Kidney capillary endothelial cell (primary cell): ENCODE data around the gene IRF4.

Experiments
- DNase-seq: peaks from one replicate; pipeline ENCODE4 v3.0.0-alpha.2; 2018; ENCODE audit warnings: low spot score

The IRF4 gene

DNA sequence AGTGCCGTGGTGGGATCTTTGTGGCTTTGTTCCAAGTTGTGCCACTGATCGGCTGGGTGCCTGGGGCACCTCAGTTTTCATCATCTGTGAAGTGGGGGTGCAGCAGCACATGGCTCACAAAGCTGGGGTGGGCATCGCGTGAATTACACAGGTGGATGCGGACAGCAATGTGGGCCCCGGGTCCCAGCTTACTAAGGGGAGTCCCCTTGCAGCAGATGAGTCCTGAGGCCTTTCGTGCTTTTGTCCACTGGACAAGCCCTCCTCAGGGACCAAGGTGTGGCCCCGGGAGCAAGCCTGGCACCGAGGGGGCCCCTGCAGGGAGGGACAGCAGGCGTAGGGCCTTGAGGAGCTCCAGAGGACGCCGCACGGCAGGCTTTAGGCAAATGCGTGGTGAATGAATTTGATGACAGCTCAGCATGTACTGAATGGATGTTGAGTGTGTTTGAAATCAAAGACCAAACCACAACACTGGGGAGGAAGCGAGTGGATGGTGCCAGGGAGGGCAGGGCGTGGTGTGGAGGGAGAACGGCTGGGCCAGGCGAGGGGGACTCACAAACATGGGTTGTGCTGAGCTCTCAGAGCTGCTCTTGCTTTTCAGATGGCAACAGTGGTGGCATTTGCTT, 53.2 kb downstream of the IRF4 start:
- DNase-seq: no peak

DNA sequence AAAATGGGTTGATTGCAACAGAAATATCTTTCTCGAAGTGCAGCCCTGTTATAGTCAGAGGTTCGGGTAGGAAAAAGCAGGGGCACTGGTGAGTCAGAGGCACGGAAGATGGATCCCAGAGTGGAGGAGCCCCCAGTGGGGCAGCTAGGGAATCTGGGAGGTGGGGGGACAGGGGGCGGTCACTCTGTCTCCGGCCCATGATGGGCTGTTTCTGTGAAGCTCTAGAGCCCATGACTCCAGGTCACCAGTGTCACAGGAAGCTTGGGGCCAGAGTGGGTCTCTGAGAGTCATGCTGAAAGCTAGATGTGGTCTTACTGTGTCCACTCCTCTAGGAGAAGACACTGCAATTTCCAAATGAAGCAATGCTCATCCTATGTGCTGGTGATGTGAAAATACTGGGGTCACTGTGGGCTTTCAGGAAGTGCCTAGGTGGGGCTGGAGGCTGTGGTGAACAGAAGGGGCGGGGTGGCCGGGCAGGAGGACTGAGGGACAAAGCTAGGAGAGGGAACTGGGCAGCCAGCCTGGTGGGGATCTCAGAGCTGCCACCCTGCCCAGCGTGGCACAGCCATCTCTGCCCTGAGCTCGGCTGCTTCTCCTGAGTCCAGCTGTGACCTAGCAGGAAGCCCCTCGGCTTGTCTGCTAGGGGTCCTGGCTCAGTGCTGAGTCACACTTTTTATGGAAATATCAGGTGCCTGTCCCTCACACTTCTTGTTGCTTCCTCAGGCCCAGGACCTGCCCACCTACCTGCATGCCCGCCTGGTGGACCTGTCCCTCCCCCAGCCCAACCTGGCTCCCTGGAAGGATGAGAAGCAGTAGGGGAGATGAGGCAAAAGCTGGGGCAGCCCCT, 54.2 kb downstream of the IRF4 start:
- no peak for DNase-seq

DNA sequence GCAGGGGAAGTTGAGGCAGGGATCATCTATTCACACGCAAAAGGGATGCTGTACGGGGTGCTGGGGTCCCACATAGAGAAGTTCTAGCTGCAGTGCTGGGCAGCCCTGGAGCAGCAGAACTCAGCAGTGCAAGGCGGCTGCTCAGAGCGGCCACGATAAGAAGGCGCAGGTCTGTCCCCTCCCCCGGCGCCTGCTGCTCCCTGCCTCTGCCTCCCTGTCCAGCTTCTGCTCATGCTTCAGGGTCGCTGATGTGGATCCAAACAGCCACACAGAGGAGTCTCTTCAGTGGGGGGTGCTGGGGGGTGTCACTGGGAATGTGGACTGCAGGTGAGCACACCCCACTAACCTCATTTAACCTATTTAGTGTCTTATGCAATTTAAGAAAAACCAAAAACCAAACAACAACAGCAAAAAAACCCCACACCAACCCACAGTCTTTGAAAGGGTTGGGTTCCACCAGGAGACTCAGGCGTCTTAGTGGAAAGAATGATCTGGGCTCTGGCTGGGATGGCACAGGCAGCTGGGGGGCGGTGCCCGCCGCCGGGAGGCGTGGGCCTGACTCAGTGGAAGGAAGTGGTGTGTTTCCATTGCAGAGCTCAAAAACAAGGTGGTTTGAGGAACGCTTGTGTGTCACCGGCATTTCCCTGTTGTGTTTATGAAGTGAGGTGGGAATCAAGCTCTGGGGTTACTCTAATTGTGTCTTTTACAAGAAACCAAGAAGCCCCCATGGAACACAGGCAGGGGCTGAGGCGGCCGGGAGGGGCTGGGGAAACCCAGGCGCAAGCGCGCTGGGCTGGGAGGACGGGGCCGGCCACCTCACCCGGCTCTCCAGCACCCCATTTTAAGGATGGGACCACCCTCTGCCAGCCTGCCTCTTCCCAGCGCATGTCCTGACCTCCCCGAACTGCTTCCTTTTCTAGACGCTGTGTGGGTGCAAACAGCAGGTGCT, 55.1 kb downstream of the IRF4 start:
- no peak for DNase-seq

DNA sequence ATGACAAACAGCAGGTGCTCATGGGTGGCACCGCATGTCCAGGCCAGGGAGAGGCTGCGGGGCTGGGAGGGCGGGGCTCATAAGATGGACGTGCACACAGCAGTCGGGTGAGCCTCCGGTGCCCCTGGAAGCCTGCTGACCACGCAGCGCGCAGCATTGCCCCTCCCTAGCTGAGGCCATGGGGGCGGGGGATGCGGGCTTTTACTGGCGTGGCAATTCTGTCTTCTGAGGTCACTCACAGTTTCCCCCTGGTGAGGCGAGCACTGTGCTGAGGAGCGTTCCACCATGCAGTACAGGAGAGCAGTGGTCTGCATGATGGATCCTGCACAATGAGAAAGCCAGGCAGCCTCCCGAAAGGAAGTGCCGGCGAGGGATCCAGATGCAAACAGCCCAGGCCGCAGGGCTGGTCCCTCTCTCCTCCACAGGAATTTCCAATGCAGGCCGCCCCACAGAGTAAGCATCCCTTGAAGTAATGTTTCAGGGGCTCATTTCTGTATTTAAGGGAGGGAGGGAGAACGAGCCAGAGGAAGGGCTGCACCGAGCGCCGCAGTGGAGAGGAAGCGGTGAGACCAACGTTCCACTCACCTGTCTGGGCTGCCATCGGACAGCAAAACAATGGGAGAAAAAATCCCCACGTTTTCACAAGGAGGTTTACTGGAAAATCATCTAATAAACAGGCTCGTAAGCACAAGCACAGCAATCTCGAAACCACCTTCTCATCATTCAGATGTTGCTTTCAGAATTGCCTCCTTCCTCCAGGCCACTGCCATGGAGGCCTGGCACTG, 56.0 kb downstream of the IRF4 start:
- DNase-seq: no peak

GRCh38 chr6:448296-449056, 56.9 kb downstream of the IRF4 start:
- no peak for DNase-seq

DNA sequence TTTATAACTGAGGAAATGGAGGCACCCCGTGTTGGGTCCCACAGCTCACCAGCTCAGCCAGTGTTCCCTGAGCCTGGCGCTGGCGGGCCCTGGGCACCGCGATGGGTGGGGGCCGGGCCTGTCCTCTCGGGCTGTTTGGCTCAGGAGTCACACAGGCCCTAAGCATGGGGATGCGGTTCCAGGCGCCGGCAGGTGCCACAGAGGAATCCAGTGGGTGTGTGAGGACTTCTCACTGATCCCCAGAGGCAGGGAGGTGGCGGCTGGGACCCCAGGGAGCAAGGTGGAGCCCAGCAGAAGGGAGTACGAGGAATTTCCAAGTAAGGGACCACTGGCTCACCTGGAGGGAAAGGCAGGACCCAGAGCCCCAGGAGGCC, 57.5 kb downstream of the IRF4 start:
- no peak for DNase-seq

DNA sequence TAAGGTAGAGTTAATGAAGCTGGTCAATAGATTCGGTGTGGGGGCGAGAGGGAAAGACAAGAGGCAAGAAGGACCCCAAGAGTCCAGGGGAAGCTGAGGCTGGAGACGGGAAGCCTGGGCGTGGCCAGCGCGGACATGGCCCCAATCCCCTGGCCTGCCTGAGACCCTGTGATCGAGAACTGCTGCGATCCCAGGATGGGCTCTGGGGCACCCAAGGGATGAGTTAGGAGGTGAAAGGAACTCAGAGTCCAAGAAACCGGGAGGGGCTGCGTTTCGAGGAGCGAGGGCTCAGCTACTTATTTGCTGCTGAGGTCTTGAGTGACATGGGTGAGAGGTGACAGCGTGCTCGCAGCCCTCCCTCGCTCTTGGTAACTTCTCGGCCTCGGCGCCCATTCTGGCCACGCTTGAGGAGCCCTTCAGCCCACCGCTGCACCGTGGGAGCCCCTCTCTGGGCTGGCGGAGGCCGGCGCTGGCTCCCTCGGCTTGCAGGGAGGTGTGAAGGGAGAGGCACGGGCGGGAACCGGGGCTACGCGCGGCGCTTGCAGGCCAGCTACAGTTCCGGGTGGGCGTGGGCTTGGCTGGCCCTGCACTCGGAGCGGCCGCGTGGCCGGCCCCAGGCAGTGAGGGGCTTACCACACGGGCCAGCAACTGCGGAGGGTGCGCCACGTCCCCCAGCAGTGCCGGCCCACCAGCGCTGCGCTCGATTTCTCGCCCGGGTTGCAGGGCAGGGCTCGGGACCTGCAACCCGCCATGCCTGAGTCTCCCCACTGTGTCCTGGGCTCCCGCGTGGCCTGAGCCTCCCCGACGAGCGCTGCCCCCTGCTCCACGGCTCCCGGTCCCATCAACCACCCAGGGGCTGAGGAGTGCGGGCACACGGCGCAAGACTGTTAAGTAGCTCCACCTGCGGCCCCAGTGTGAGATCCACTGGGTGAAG, 58.2 kb downstream of the IRF4 start:
- DNase-seq: no peak

- DNase-seq: no peak
These were observed 59.8 kb downstream of the IRF4 start for GRCh38 chr6:451336-451735.

- no peak for DNase-seq
These were observed 60.3 kb downstream of the IRF4 start for GRCh38 chr6:451847-452246.

GRCh38 chr6:452301-453067, 60.9 kb downstream of the IRF4 start:
- no peak for DNase-seq

DNA sequence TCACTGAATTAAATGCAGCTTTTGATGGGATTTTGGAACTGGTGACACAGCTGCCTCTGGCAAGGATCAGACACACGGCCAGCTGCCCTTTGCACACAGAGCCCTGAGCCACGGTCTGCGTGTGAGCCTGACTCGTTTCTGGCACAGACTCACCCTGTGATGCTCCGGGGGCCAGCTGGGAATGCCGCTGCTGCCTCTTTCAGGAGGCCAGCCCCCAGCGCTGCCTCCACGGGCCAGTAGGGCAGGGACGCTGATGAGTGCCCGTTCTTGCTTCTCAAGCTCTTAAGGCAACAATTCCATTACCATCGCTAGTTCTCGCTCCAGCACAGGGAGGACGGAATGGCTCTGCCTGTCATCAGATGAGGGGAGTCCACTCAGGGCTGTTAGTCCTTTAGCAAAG, 61.6 kb downstream of the IRF4 start:
- no peak for DNase-seq

DNA sequence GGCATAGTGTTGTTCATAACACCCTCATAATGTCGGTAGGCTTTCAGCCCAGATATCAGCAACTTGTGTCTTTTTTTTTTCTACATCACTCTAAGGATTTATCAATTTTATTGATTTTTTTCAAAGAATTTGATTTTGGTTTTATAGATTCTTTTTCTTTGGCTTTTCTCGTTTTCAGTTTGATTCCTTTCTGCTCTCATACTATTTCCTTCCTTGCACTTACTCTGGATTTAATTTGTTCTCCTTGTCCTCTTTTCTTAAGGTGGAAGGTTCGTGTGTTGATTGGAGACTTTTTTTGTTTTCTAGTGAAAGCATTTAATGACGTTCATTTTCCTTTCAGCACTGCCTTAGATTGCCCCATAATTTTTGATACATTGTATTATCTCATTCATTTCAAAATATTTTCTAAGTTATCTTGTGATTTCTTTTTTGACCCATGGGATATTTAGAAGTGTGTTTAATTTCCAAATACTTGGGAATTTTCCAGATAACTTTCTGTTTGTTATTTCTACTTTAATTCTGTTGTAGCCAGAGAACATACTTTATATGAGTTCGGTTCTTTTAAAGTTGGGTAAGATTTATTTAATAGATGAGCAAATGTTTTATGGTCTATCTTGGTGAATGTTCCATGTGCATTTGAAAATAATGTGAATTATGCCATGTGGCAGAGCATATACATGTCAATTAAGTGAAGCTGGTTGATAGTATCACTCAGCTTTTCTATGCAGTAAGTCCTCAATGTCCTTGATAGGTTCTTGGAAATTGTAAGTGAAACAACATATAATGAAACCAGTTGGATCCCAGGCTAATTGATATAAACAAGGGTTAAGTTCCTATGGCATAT, 62.8 kb downstream of the IRF4 start:
- no peak for DNase-seq

- DNase-seq: no peak
These were observed 63.5 kb downstream of the IRF4 start for GRCh38 chr6:455006-455585.

DNA sequence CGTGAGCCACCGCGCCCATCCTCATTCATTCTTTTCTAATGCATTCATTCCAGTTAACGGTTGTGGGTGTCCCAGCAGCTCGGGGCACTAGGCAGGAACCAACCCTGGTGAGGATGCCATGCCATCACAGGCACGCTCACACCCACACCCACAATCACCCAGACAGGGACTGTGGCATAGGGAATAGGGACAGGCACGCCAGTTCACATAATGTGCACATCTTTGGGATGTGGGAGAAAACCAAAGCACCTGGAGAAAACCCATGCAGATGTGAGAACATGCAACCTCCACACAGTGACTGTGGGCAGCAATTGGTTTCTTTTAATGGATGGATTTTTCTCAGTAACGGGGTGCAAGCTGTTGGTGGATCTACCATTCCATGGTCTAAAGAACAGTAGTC, 64.3 kb downstream of the IRF4 start:
- no peak for DNase-seq

GRCh38 chr6:456358-456867, 64.9 kb downstream of the IRF4 start:
- DNase-seq: no peak

DNA sequence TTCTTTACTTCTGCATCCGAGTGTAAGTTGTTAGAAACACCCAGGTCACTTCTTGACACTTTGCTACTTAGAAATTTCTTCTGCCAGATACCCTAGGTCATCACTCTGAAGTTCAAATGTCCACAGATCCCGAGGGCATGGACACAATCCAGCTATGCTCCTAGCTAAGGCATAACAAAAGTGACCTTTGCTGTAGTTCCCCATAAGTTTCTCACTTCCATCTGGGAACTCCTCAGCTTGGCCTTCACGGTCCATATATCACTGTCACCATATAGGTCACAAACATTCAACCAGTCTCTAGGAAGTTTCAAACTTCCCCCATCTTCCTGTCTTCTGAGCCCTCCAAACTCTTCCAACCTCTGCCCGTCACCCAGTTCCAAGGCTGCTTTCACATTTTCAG, 65.3 kb downstream of the IRF4 start:
- DNase-seq: no peak
